B cell (primary cell): ENCODE results near the gene SIGLEC6.

Experiments
- CTCF ChIP-seq: fragments of 200-600 bp; IDR thresholded peaks from one replicate; pipeline ENCODE4 v1.8.0; 2022; ENCODE audit warnings: antibody characterized with exemption, mild to moderate bottlenecking
- EZH2 ChIP-seq: IDR thresholded peaks from 2 replicates; pipeline ENCODE4 v1.6.1; 2012; ENCODE audit warnings: borderline replicate concordance, low read depth, mild to moderate bottlenecking, moderate library complexity, low read length; ENCODE audit not compliant: insufficient read depth, poor library complexity, severe bottlenecking

DNA sequence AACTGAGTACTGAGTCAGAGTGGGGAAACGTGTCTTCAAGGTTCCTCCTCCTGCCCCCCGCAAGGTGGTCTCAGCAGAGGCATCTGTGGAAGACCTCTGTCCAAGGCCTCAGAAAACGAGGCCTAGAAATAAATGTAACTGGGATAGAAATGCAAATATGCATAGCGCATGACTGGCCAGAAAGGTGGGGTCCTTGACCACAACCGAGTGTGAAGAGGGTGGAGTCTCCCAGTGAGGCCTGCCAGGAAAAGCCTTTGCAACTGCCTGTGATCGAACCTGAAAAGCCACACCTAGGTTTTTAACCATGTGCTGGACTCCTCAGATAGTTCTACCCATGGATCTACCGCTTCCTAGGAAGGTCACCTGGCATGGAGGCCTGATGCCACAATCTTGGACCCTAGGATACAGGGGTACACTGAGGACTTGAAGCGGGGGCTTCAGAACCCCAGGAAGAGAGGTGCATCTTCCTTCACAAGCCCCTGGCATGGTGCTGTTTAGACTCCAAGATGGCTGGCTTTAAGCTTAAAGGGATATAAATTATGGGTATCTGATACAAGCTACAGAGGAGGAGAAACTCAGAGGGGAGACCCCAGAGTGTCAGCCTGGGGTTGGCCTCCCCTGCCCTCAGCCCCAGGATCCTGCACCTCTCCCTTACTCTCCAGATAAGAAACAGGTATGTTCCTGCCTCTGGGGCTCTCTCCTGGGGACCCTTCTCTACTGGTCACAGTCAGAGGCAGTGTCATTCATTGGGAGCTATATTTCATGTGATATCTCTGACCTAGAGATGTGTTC, 18.3 kb upstream of the SIGLEC6 start:
- TF ChIP-seq CTCF (no peak), EZH2 (no peak)
